GM23338 (cell line): Measurements from ENCODE around the gene RPL21.

Experiments used
- CREB1 ChIP-seq: fragments of 250-450 bp; sonication (Bioruptor Pico); IDR thresholded peaks from 2 replicates; pipeline ENCODE4 v1.5.0; 2020; ENCODE audit warnings: low read depth, mild to moderate bottlenecking, moderate library complexity
- EZH2 ChIP-seq: fragments of 200-600 bp; sonication (generic); IDR thresholded peaks from one replicate; pipeline ENCODE4 v1.8.0; 2017; ENCODE audit warnings: antibody characterized with exemption, mild to moderate bottlenecking, low read depth; ENCODE audit not compliant: unreplicated experiment
- EZH2phosphoT487 ChIP-seq: fragments of 200-600 bp; sonication (generic); IDR thresholded peaks from one replicate; pipeline ENCODE4 v1.8.1; 2018; ENCODE audit warnings: antibody characterized with exemption; ENCODE audit not compliant: unreplicated experiment
- JUNB ChIP-seq: IDR thresholded peaks from one replicate; pipeline ENCODE4 v1.6.1; 2016; ENCODE audit warnings: antibody characterized with exemption; ENCODE audit not compliant: unreplicated experiment
- NANOG ChIP-seq: IDR thresholded peaks from 2 replicates; pipeline ENCODE4 v1.6.1; 2016; ENCODE audit warnings: antibody characterized with exemption, borderline replicate concordance
- POLR2AphosphoS5 ChIP-seq: IDR thresholded peaks from 2 replicates; pipeline ENCODE4 v1.6.1; 2016; ENCODE audit warnings: antibody characterized with exemption, low read depth
- STAT1 ChIP-seq: IDR thresholded peaks from one replicate; pipeline ENCODE4 v1.6.1; 2016; ENCODE audit warnings: antibody characterized with exemption; ENCODE audit not compliant: unreplicated experiment
- TF ChIP-seq, protein P1 (sequence below), 2 experiments: fragments of 200-600 bp in 1 of 2; sonication (generic) in 1 of 2; conservative IDR thresholded peaks; 2 replicates each; pipeline versions ENCODE4 v1.5.1 to v1.6.1; 2016 to 2017; ENCODE audit warnings: antibody characterized with exemption in 2 of 2, low read depth in 2 of 2, mild to moderate bottlenecking in 2 of 2, moderate library complexity in 1 of 2
- TF ChIP-seq, protein P2 (sequence below): IDR thresholded peaks from one replicate; pipeline ENCODE4 v1.6.1; 2018; ENCODE audit warnings: antibody characterized with exemption; ENCODE audit not compliant: unreplicated experiment
- TF ChIP-seq, protein P3 (sequence below): IDR thresholded peaks from 2 replicates; pipeline ENCODE4 v1.6.1; 2016; ENCODE audit warnings: antibody characterized with exemption

DNA sequence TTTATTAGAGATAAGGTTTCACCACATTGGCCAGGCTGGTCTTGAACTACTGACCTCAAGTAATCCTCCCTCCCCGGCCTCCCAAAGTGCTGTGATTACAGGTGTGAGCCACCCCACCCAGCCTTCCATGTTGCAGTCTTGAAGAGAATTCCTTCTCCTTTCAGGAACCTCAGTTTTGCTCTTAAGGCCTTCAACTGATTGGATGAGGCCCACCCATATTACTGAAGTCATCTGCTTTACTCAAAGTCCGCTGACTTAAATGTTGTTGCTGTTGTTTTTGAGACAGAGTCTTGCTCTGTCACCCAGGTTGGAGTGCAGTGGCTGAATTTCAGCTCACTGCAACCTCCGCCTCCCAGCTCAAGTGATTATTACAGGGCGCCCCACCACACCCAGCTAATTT, 52.7 kb downstream of the RPL21 start:
- no peak for TF ChIP-seq POLR2AphosphoS5
- TF ChIP-seq, protein P1, sequence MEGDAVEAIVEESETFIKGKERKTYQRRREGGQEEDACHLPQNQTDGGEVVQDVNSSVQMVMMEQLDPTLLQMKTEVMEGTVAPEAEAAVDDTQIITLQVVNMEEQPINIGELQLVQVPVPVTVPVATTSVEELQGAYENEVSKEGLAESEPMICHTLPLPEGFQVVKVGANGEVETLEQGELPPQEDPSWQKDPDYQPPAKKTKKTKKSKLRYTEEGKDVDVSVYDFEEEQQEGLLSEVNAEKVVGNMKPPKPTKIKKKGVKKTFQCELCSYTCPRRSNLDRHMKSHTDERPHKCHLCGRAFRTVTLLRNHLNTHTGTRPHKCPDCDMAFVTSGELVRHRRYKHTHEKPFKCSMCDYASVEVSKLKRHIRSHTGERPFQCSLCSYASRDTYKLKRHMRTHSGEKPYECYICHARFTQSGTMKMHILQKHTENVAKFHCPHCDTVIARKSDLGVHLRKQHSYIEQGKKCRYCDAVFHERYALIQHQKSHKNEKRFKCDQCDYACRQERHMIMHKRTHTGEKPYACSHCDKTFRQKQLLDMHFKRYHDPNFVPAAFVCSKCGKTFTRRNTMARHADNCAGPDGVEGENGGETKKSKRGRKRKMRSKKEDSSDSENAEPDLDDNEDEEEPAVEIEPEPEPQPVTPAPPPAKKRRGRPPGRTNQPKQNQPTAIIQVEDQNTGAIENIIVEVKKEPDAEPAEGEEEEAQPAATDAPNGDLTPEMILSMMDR (conservative IDR thresholded peaks at IDR 0.05; ENCODE audit: low read depth in 2 of 2) = no peak
- TF ChIP-seq NANOG = no peak
- no peak for TF ChIP-seq STAT1
- TF ChIP-seq, protein P2, sequence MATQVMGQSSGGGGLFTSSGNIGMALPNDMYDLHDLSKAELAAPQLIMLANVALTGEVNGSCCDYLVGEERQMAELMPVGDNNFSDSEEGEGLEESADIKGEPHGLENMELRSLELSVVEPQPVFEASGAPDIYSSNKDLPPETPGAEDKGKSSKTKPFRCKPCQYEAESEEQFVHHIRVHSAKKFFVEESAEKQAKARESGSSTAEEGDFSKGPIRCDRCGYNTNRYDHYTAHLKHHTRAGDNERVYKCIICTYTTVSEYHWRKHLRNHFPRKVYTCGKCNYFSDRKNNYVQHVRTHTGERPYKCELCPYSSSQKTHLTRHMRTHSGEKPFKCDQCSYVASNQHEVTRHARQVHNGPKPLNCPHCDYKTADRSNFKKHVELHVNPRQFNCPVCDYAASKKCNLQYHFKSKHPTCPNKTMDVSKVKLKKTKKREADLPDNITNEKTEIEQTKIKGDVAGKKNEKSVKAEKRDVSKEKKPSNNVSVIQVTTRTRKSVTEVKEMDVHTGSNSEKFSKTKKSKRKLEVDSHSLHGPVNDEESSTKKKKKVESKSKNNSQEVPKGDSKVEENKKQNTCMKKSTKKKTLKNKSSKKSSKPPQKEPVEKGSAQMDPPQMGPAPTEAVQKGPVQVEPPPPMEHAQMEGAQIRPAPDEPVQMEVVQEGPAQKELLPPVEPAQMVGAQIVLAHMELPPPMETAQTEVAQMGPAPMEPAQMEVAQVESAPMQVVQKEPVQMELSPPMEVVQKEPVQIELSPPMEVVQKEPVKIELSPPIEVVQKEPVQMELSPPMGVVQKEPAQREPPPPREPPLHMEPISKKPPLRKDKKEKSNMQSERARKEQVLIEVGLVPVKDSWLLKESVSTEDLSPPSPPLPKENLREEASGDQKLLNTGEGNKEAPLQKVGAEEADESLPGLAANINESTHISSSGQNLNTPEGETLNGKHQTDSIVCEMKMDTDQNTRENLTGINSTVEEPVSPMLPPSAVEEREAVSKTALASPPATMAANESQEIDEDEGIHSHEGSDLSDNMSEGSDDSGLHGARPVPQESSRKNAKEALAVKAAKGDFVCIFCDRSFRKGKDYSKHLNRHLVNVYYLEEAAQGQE = no peak
- TF ChIP-seq EZH2 = no peak
- TF ChIP-seq, protein P3, sequence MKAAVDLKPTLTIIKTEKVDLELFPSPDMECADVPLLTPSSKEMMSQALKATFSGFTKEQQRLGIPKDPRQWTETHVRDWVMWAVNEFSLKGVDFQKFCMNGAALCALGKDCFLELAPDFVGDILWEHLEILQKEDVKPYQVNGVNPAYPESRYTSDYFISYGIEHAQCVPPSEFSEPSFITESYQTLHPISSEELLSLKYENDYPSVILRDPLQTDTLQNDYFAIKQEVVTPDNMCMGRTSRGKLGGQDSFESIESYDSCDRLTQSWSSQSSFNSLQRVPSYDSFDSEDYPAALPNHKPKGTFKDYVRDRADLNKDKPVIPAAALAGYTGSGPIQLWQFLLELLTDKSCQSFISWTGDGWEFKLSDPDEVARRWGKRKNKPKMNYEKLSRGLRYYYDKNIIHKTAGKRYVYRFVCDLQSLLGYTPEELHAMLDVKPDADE = no peak
- no peak for TF ChIP-seq CREB1 (CRISPR knock-in tag)
- TF ChIP-seq EZH2phosphoT487 = no peak
- TF ChIP-seq JUNB = no peak
